Measurements from ENCODE around the gene C6orf47. TPM values are rescaled to one million over a fixed set of nuclear protein-coding genes. Genes with fewer than 3 reads are reported as not detected.

The C6orf47 gene
- total RNA-seq, 1 experiment from 2014 or later = 16.2 TPM

GRCh38 chr6:31663126-31663960, 2.8 kb upstream of the C6orf47 start:
- DNase-seq (ENCODE audit: low spot score) = no peak
- in situ Hi-C loops (cut with HindIII; ENCODE audit: low sequenced_read_pairs) = no loop called here

GRCh38 chr6:31662124-31662723, 1.6 kb upstream of the C6orf47 start:
- in situ Hi-C loops (cut with HindIII; ENCODE audit: low sequenced_read_pairs) = no loop called here
- no peak for DNase-seq (ENCODE audit: low spot score)

GRCh38 chr6:31661262-31662123, 915 bp upstream of the C6orf47 start:
- in situ Hi-C loops (cut with HindIII; ENCODE audit: low sequenced_read_pairs) = no loop called here
- no peak for DNase-seq (ENCODE audit: low spot score)

GRCh38 chr6:31659649-31660380, 763 bp downstream of the C6orf47 start:
- no peak for DNase-seq (ENCODE audit: low spot score)
- in situ Hi-C loops (cut with HindIII; ENCODE audit: low sequenced_read_pairs) = no loop called here

- DNase-seq (ENCODE audit: low spot score) = no peak
- in situ Hi-C loops (cut with HindIII; ENCODE audit: low sequenced_read_pairs) = no loop called here
These were observed 1.5 kb downstream of the C6orf47 start for GRCh38 chr6:31658983-31659648.

- in situ Hi-C loops (cut with HindIII; ENCODE audit: low sequenced_read_pairs) = no loop called here
- no peak for DNase-seq (ENCODE audit: low spot score)
These were observed 2.4 kb downstream of the C6orf47 start for GRCh38 chr6:31658158-31658688.

GRCh38 chr6:31657406-31658157, 3.0 kb downstream of the C6orf47 start:
- in situ Hi-C loops (cut with HindIII; ENCODE audit: low sequenced_read_pairs) = no loop called here

GRCh38 chr6:31655349-31656237, 5.0 kb downstream of the C6orf47 start, which contains the start of gene APOM:
APOM (plus strand) TSS chr6:31655894; CDS start chr6:31655967, 73 bp downstream.
- in situ Hi-C loops (cut with HindIII; ENCODE audit: low sequenced_read_pairs) = no loop called here
- DNase-seq (ENCODE audit: low spot score) = no peak

More at GRCh38 chr6:31657406-31658157, 3.0 kb downstream of the C6orf47 start:
- DNase-seq (ENCODE audit: low spot score) = no peak

GRCh38 chr6:31654574-31655348, 5.8 kb downstream of the C6orf47 start:
- no peak for DNase-seq (ENCODE audit: low spot score)
- in situ Hi-C loops (cut with HindIII; ENCODE audit: low sequenced_read_pairs) = no loop called here

- in situ Hi-C loops (cut with HindIII; ENCODE audit: low sequenced_read_pairs) = no loop called here
- DNase-seq (ENCODE audit: low spot score) = peak; percentile 94
These were observed 7.5 kb downstream of the C6orf47 start for GRCh38 chr6:31652925-31653724.

GRCh38 chr6:31651602-31652191, 8.9 kb downstream of the C6orf47 start:
- in situ Hi-C loops (cut with HindIII; ENCODE audit: low sequenced_read_pairs) = no loop called here

GRCh38 chr6:31645325-31645724, 15.3 kb downstream of the C6orf47 start:
- DNase-seq (ENCODE audit: low spot score) = no peak
- in situ Hi-C loops (cut with HindIII; ENCODE audit: low sequenced_read_pairs) = no loop called here

More at GRCh38 chr6:31651602-31652191, 8.9 kb downstream of the C6orf47 start:
- DNase-seq (ENCODE audit: low spot score) = peak; percentile 70

- in situ Hi-C loops (cut with HindIII; ENCODE audit: low sequenced_read_pairs) = no loop called here
- no peak for DNase-seq (ENCODE audit: low spot score)
These were observed 16.6 kb downstream of the C6orf47 start for GRCh38 chr6:31643818-31644454.

GRCh38 chr6:31642798-31643570, 17.6 kb downstream of the C6orf47 start:
- in situ Hi-C loops (cut with HindIII; ENCODE audit: low sequenced_read_pairs) = no loop called here
- DNase-seq (ENCODE audit: low spot score) = no peak

Data from G401 (cell line).